OCI-LY1 (cell line): ENCODE results near the gene PSD4.

Source experiments
- H2AFZ ChIP-seq: fragments of 200-600 bp; sonication (generic), shearing (Covaris generic); 2 replicates; pipeline ENCODE4 v1.6.0; 2014; ENCODE audit warnings: antibody characterized with exemption, mild to moderate bottlenecking, low read length
- H3F3A ChIP-seq: fragments of 200-600 bp; sonication (generic), shearing (Covaris generic); 2 replicates; pipeline ENCODE4 v1.6.0; 2014; ENCODE audit warnings: mild to moderate bottlenecking, antibody characterized with exemption, low read length, moderate library complexity; ENCODE audit not compliant: insufficient read depth
- H3K27ac ChIP-seq: fragments of 200-600 bp; sonication (generic); 2 replicates; pipeline ENCODE4 v1.5.1; 2014; ENCODE audit warnings: low read length, mixed run types, mild to moderate bottlenecking, low read depth; ENCODE audit not compliant: poor library complexity, severe bottlenecking
- H3K27me3 ChIP-seq: fragments of 200-600 bp; sonication (generic); 2 replicates; pipeline ENCODE4 v1.6.0; 2014; ENCODE audit warnings: antibody characterized with exemption, mild to moderate bottlenecking, low read length, moderate library complexity; ENCODE audit not compliant: insufficient read depth
- H3K36me3 ChIP-seq: fragments of 200-600 bp; sonication (generic); 2 replicates; pipeline ENCODE4 v1.6.1; 2014; ENCODE audit warnings: mild to moderate bottlenecking, antibody characterized with exemption, low read length, moderate library complexity, mixed read lengths; ENCODE audit not compliant: insufficient read depth
- H3K4me1 ChIP-seq: fragments of 200-600 bp; sonication (generic); 2 replicates; pipeline ENCODE4 v1.5.1; 2014; ENCODE audit warnings: mild to moderate bottlenecking, low read length, moderate library complexity; ENCODE audit not compliant: insufficient read depth, severe bottlenecking
- H3K4me2 ChIP-seq: fragments of 200-600 bp; sonication (generic), shearing (Covaris generic); 2 replicates; pipeline ENCODE4 v1.6.1; 2014; ENCODE audit warnings: low read length
- H3K4me3 ChIP-seq: fragments of 200-600 bp; sonication (generic); 2 replicates; pipeline ENCODE4 v1.5.1; 2014; ENCODE audit warnings: low read length, low read depth, mild to moderate bottlenecking, mixed read lengths; ENCODE audit not compliant: poor library complexity, severe bottlenecking
- H3K79me2 ChIP-seq: fragments of 200-600 bp; shearing (Covaris generic); 2 replicates; pipeline ENCODE4 v1.6.1; 2016; ENCODE audit warnings: mixed run types, low read length, mixed read lengths; ENCODE audit not compliant: insufficient read depth
- H3K9ac ChIP-seq: fragments of 200-600 bp; sonication (generic), shearing (Covaris generic); 2 replicates; pipeline ENCODE4 v1.6.1; 2014; ENCODE audit warnings: mild to moderate bottlenecking, low read length, mixed read lengths
- H3K9me2 ChIP-seq: fragments of 200-600 bp; sonication (generic), shearing (Covaris generic); 2 replicates; pipeline ENCODE4 v1.6.1; 2014; ENCODE audit warnings: low read depth, mild to moderate bottlenecking, low read length, mixed read lengths
- H3K9me3 ChIP-seq: fragments of 200-600 bp; shearing (Covaris generic); 2 replicates; pipeline ENCODE4 v1.6.1; 2014; ENCODE audit warnings: low read length, mixed read lengths
- H4K20me1 ChIP-seq: fragments of 200-600 bp; sonication (generic), shearing (Covaris generic); 2 replicates; pipeline ENCODE4 v1.6.0; 2016; ENCODE audit warnings: mild to moderate bottlenecking, low read length; ENCODE audit not compliant: insufficient read depth
- EZH2 ChIP-seq: fragments of 200-600 bp; sonication (generic), shearing (Covaris generic); IDR thresholded peaks from 2 replicates; pipeline ENCODE4 v1.8.0; 2017; ENCODE audit warnings: borderline replicate concordance, mixed run types, mild to moderate bottlenecking, antibody characterized with exemption, low read length, moderate library complexity, mixed read lengths
- TF ChIP-seq, protein P1 (sequence below): fragments of 200-600 bp; sonication (generic), shearing (Covaris generic); IDR thresholded peaks from 2 replicates; pipeline ENCODE4 v1.5.1; 2017; ENCODE audit warnings: mild to moderate bottlenecking, antibody characterized with exemption, low read length, moderate library complexity, mixed read lengths

The PSD4 gene

DNA sequence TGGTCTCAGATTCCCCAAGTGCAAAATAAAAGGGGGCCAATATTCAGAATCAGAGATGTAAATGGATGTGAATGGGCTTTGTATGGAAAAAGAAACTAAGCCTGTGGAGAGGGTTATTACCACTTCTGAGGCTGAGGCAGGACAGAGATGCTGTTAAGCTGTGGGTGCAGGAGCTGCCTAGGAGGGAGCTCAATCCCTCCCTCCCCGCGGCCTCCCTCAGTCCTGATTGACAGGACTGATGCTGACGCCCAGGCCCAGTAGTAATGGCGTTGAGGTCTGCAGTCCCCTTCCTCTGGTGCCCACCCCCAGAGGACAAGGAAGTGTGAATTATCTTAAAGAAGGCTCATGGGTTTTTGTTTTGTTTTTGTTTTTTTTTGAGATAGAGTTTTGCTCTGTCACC is 40.4 kb downstream of the PSD4 start:
- H3K4me2 ChIP-seq = no peak overlapping the region
- no peak overlapping the region for H3K27ac ChIP-seq
- H2AFZ ChIP-seq = no peak overlapping the region
- H3K9me3 ChIP-seq = no peaks in the 10 kb centered on the region
- H3K27me3 ChIP-seq = no peaks in the 10 kb centered on the region
- no peaks in the 10 kb centered on the region for H3K9me2 ChIP-seq
- H3K36me3 ChIP-seq = no peaks in the 10 kb centered on the region
- H3K9ac ChIP-seq = no peak overlapping the region
- no peaks in the 10 kb centered on the region for H3K79me2 ChIP-seq
- no peaks in the 10 kb centered on the region for H4K20me1 ChIP-seq
- H3K4me3 ChIP-seq = no peak overlapping the region
- H3F3A ChIP-seq = no peaks in the 10 kb centered on the region
- TF ChIP-seq, protein P1, sequence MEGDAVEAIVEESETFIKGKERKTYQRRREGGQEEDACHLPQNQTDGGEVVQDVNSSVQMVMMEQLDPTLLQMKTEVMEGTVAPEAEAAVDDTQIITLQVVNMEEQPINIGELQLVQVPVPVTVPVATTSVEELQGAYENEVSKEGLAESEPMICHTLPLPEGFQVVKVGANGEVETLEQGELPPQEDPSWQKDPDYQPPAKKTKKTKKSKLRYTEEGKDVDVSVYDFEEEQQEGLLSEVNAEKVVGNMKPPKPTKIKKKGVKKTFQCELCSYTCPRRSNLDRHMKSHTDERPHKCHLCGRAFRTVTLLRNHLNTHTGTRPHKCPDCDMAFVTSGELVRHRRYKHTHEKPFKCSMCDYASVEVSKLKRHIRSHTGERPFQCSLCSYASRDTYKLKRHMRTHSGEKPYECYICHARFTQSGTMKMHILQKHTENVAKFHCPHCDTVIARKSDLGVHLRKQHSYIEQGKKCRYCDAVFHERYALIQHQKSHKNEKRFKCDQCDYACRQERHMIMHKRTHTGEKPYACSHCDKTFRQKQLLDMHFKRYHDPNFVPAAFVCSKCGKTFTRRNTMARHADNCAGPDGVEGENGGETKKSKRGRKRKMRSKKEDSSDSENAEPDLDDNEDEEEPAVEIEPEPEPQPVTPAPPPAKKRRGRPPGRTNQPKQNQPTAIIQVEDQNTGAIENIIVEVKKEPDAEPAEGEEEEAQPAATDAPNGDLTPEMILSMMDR = no peak
- no peak for TF ChIP-seq EZH2
- H3K4me1 ChIP-seq = no peaks in the 10 kb centered on the region

DNA sequence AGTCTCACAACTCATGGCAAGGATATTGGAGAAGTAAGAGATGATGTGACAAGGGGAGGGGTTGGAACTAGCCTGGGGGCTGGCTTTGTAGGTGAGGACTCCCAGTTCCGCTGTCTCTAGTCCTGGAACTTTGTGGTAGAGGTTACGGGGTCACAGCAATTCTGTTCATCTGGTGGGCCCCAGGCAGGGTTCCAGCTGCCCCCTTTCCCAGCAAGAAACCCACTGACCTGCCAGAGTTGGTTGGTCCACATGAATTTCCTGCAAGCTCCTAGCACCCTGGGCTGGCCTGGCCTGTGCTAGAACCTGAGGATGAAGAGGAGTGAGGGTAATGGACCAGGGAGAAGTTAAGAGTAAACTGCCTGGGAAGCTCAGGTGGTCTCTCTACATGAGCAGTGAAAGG is 41.3 kb downstream of the PSD4 start:
- TF ChIP-seq EZH2 = no peak
- TF ChIP-seq, protein P1 = no peak
- no peak overlapping the region for H2AFZ ChIP-seq

DNA sequence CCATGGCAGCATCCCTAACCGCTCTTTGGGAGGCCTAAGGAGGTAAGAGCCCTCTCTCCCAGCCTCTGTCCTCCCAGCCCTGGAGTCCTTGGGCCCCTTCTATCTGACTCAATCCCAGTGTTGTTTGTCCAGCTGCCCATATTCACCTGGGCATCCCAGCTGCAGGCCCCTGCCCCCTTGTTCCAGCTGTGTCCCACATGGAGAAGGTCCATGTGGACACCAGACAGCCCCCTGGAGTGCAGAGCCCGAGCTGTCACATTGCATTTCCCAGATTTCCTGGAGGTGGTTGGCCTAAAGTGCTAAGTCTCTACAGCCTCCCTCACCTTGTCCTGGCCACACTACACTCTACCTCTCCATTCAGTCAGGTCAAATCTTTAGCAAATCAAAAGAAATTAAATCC is 42.5 kb downstream of the PSD4 start:
- Histone ChIP-seq H3K79me2 (no peaks in the 10 kb centered on the region), H3K9me3 (no peaks in the 10 kb centered on the region), H3K4me3 (no peak overlapping the region), H3K4me2 (no peak overlapping the region), H3K9me2 (no peaks in the 10 kb centered on the region), H4K20me1 (no peaks in the 10 kb centered on the region), H3K9ac (no peak overlapping the region), H3K4me1 (no peaks in the 10 kb centered on the region), H2AFZ (no peak overlapping the region), H3K27ac (no peak overlapping the region), H3K27me3 (no peaks in the 10 kb centered on the region), H3K36me3 (no peaks in the 10 kb centered on the region), H3F3A (no peaks in the 10 kb centered on the region)
- TF ChIP-seq, protein P1 = no peak
- no peak for TF ChIP-seq EZH2

More for the DNA sequence above, 41.3 kb downstream of the PSD4 start:
- Histone ChIP-seq H3K36me3 (no peaks in the 10 kb centered on the region), H3K9me3 (no peaks in the 10 kb centered on the region), H3K9me2 (no peaks in the 10 kb centered on the region), H3K4me1 (no peaks in the 10 kb centered on the region), H3K79me2 (no peaks in the 10 kb centered on the region), H3K9ac (no peak overlapping the region), H3K4me3 (no peak overlapping the region), H4K20me1 (no peaks in the 10 kb centered on the region), H3F3A (no peaks in the 10 kb centered on the region), H3K27ac (no peak overlapping the region), H3K27me3 (no peaks in the 10 kb centered on the region), H3K4me2 (no peak overlapping the region)
